Measurements from ENCODE around the gene LTF. TPM values are rescaled to one million over a fixed set of nuclear protein-coding genes. Genes with fewer than 3 reads are reported as not detected.

The LTF gene
- total and polyA plus RNA-seq, 10 of the 15 experiments (the other 5 are each of a cell fraction or from before 2014, with no cell fraction given) = 0.03 to 0.31 TPM; not detected in 8

DNA sequence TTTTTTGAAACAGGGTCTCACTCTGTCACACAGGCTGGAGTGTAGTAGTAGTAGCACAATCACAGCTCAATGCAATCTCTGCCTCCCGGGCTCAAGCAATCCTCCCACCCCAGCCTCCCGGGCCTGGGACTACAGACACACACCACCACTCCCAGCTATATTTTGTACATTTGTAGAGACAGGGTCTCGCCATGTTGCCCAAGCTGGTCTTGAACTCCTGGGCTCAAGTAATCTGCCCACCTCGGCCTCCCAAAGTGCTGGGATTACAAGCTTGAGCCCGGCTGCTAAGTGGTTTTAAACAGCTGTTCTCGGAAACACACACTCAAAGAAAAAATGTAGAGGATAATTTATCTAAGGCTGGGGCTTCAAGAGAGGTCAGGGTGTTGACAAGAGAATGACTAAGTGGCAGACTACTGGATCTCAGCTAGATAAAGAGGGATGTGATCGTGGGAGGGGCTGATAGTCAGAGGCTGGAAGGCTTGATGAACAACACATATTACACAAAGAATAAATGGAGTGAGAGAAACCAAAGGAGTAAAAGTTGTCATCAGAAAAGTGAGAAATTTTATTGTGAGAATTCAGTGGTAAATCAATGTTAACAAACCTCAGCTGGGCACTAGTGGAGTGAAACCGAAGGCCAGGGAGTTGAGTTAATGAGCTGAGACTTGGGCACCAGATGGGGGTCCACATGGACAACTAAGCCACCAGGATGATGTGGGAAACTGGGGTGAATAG lies 64.5 kb downstream of the LTF start:
- H3K27me3 ChIP-seq (replicated peaks in 1 of 2; ENCODE audit: control insufficient read depth in 2 of 2, insufficient read depth in 2 of 2, low read length in 1 of 2) = no peaks in the 10 kb centered on the region
- ChIA-PET CTCF (interaction anchor here (1.0 to 1.3 kb wide), 4 partner anchors 24 to 138 kb away, joined by 3 to 7 read pairs (median 4); no protein-coding TSS in a partner anchor), SMC1A (ENCODE audit: uncharacterized antibody, unreplicated experiment) (interaction anchor here (1.2 kb wide), 2 partner anchors 20 to 46 kb away, joined by 3 read pairs; no protein-coding TSS in a partner anchor), POLR2A (interaction anchor here (0.6 kb wide), 2 partner anchors 825 to 1355 kb away, joined by 3 to 4 read pairs; no protein-coding TSS in a partner anchor), RAD21 (ENCODE audit: unreplicated experiment) (interaction anchor here (1.3 kb wide), 1 partner anchor 22 kb away, joined by 9 read pairs; no protein-coding TSS in a partner anchor)
- no peak overlapping the region for H2AFZ ChIP-seq (ENCODE audit: control insufficient read depth, low read depth, low read length)
- in situ Hi-C loops (cut with MboI) = no loop called here
- no TSS peak for BruUV-seq (replicated peaks)
- H3K27ac ChIP-seq (ENCODE audit: control insufficient read depth, insufficient read depth) = no peak overlapping the region
- ATAC-seq (no peak), FAIRE-seq (no peak), DNase-seq (ENCODE audit: low read depth, low spot score) (no peak)
- intact Hi-C loops (cut with micrococcal nuclease; ENCODE audit: unreplicated experiment) = no loop called here
- H3K4me2 ChIP-seq (ENCODE audit: control insufficient read depth, insufficient read depth) = no peak overlapping the region
- H3K36me3 ChIP-seq (ENCODE audit: control insufficient read depth in 2 of 2, insufficient read depth in 2 of 2, low read length in 1 of 2) = no peaks in the 10 kb centered on the region
- no peaks in the 10 kb centered on the region for H4K20me1 ChIP-seq (ENCODE audit: control insufficient read depth, insufficient read depth)
- peaks cover 11% of the 10 kb centered on the region for H3K4me1 ChIP-seq (ENCODE audit: control insufficient read depth, insufficient read depth, low read length)
- no peak overlapping the region for H3K9ac ChIP-seq (ENCODE audit: control insufficient read depth, insufficient read depth, low read length)
- no peaks in the 10 kb centered on the region; the same call in 1 of the 3 replicates for H3K9me3 ChIP-seq (replicated peaks; ENCODE audit: control insufficient read depth, insufficient read depth, low read length)
- no peak for TF ChIP-seq USF2 (IDR thresholded peaks at IDR 0.05; ENCODE audit: borderline replicate concordance, low read depth, low read length)
- no peak for TF ChIP-seq EP300 (IDR thresholded peaks at IDR 0.05; ENCODE audit: borderline replicate concordance in 1 of 2, control insufficient read depth in 1 of 2, low read depth in 2 of 2, low read length in 2 of 2)
- no peak for TF ChIP-seq ATF7 (IDR thresholded peaks at IDR 0.05; ENCODE audit: low read depth)
- no peak for TF ChIP-seq KDM1A (IDR thresholded peaks at IDR 0.05; ENCODE audit: borderline replicate concordance)
- TF ChIP-seq RCOR1 (conservative IDR thresholded peaks at IDR 0.05; ENCODE audit: low read depth, low read length) = no peak
- H3K4me3 ChIP-seq = no peak overlapping the region
- WGBS (ENCODE audit: insufficient coverage, insufficient replicate concordance, low lambda C conversion rate, missing lambda C conversion rate) = 48% methylated on average over 8 of the region's 8 CpGs
- no peaks in the 10 kb centered on the region for H3K79me2 ChIP-seq (ENCODE audit: control insufficient read depth, insufficient read depth, low read length)

Measured in GM12878 (cell line).